ENCODE data around the gene VPS26A. TPM values are rescaled to one million over a fixed set of nuclear protein-coding genes. Genes with fewer than 3 reads are reported as not detected.

VPS26A gene
- polyA plus RNA-seq, 1 experiment = 44.4 TPM

GRCh38 chr10:69146759-69147158, 22.8 kb downstream of the VPS26A start:
- Histone ChIP-seq H3K27ac (ENCODE audit: low read depth, low read length) (no peak overlapping the region), H3K9me3 (ENCODE audit: control insufficient read depth, insufficient read depth, low read length) (no peaks in the 10 kb centered on the region), H3K4me3 (ENCODE audit: low read depth, low read length) (no peak overlapping the region), H3K27me3 (ENCODE audit: control insufficient read depth, insufficient read depth, low read length) (no peaks in the 10 kb centered on the region)
- DNase-seq (ENCODE audit: low read depth, low spot score) = no peak
- POLR2A ChIA-PET = no interaction called here
- no peak for TF ChIP-seq CTCF (IDR thresholded peaks at IDR 0.05; ENCODE audit: low read depth, low read length)
- CTCF ChIA-PET = no interaction called here

GRCh38 chr10:69151984-69152383, 28.0 kb downstream of the VPS26A start:
- ChIA-PET POLR2A (no interaction called here), CTCF (no interaction called here)
- TF ChIP-seq CTCF (IDR thresholded peaks at IDR 0.05; ENCODE audit: low read depth, low read length) = no peak
- Histone ChIP-seq H3K4me3 (ENCODE audit: low read depth, low read length) (no peak overlapping the region), H3K27ac (ENCODE audit: low read depth, low read length) (no peak overlapping the region), H3K27me3 (ENCODE audit: control insufficient read depth, insufficient read depth, low read length) (no peaks in the 10 kb centered on the region), H3K9me3 (ENCODE audit: control insufficient read depth, insufficient read depth, low read length) (no peaks in the 10 kb centered on the region)
- DNase-seq (ENCODE audit: low read depth, low spot score) = no peak

DNA sequence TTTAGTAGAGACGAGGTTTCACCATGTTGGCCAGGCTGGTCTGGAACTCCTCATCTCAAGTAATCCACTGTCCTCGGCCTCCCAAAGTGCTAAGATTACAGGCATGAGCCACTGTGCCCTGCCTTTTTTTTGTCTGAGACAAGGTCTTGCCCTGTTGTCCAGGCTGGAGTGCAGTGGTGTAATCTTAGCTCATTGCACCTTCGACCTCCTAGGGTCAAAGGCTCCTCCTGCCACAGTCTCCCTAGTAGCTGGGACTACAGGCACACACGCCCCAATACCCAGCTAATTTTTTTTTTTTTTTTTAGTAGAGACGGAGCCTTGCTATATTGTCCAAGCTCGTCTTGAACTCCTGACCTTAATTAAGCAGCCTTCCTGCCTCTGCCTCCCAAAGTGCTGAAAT, 29.2 kb downstream of the VPS26A start:
- POLR2A ChIA-PET = no interaction called here
- H3K27me3 ChIP-seq (ENCODE audit: control insufficient read depth, insufficient read depth, low read length) = no peaks in the 10 kb centered on the region

DNA sequence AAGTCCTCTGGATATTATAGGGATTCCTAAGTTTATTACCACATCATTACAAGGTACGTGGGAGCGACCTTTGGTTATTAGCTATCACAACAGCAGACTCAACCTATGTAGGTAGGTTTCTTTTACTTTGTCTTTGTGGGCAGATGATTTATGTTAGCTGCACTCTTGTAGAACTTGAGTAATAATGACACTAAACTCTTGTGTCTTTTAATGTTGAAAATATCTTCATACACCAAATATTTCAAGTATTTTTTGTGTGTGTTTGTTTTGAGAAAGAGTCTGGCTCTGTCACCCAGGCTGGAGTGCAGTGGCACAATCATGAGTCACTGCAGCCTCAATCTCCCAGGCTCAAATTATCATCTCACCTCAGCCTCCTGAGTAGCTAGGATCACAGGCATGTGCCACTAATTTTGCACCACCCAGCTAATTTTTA, 36.8 kb downstream of the VPS26A start:
- TF ChIP-seq CTCF (IDR thresholded peaks at IDR 0.05; ENCODE audit: low read depth, low read length) = no peak
- no peak for DNase-seq (ENCODE audit: low read depth, low spot score)
- Histone ChIP-seq H3K27me3 (ENCODE audit: control insufficient read depth, insufficient read depth, low read length) (no peaks in the 10 kb centered on the region), H3K4me3 (ENCODE audit: low read depth, low read length) (no peak overlapping the region), H3K9me3 (ENCODE audit: control insufficient read depth, insufficient read depth, low read length) (no peaks in the 10 kb centered on the region), H3K27ac (ENCODE audit: low read depth, low read length) (no peak overlapping the region)
- CTCF ChIA-PET = no interaction called here
- POLR2A ChIA-PET = no interaction called here

More for the DNA sequence above, 29.2 kb downstream of the VPS26A start:
- no peaks in the 10 kb centered on the region for H3K9me3 ChIP-seq (ENCODE audit: control insufficient read depth, insufficient read depth, low read length)
- CTCF ChIA-PET = interaction anchor here (0.7 to 0.9 kb wide), 2 partner anchors 9 to 65 kb away, joined by 3 to 5 read pairs; no protein-coding TSS in a partner anchor
- H3K27ac ChIP-seq (ENCODE audit: low read depth, low read length) = no peak overlapping the region
- H3K4me3 ChIP-seq (ENCODE audit: low read depth, low read length) = no peak overlapping the region
- no peak for TF ChIP-seq CTCF (IDR thresholded peaks at IDR 0.05; ENCODE audit: low read depth, low read length)
- no peak for DNase-seq (ENCODE audit: low read depth, low spot score)

- DNase-seq (ENCODE audit: low read depth, low spot score) = no peak
- Histone ChIP-seq H3K27me3 (ENCODE audit: control insufficient read depth, insufficient read depth, low read length) (no peaks in the 10 kb centered on the region), H3K4me3 (ENCODE audit: low read depth, low read length) (no peak overlapping the region), H3K27ac (ENCODE audit: low read depth, low read length) (no peak overlapping the region), H3K9me3 (ENCODE audit: control insufficient read depth, insufficient read depth, low read length) (no peaks in the 10 kb centered on the region)
- TF ChIP-seq CTCF (IDR thresholded peaks at IDR 0.05; ENCODE audit: low read depth, low read length) = no peak
- ChIA-PET POLR2A (no interaction called here), CTCF (no interaction called here)
These were observed 44.5 kb downstream of the VPS26A start for GRCh38 chr10:69168493-69168892.
